HEK293T (cell line): Measurements from ENCODE around the gene OR5AR1.
"Not testable (repeated sequence)": the region's sequence is repeated elsewhere in the genome, so short reads cannot be mapped to it uniquely, and the experiment has no call there.

Source experiments
- CTCF ChIA-PET: fragments of 350-600 bp; formaldehyde crosslinking; extraction: SDS; loops from one replicate; lab custom pipeline; 2021; ENCODE audit warnings: antibody characterized with exemption, inconsistent platforms; lab: Yijun Ruan, JAX
- POLR2A ChIA-PET: fragments of 350-600 bp; formaldehyde crosslinking; extraction: SDS; loops from one replicate; lab custom pipeline; 2020; ENCODE audit warnings: antibody characterized with exemption, inconsistent platforms; lab: Yijun Ruan, JAX
- DNase-seq: peaks from one replicate; pipeline ENCODE4 v3.0.0; 2012; ENCODE audit warnings: mixed read lengths; ENCODE audit errors: extremely low spot score
- ARNT ChIP-seq: fragments of 450-650 bp; IDR thresholded peaks from 2 replicates; pipeline ENCODE4 v1.6.1; 2017; ENCODE audit warnings: mild to moderate bottlenecking
- BHLHE40 ChIP-seq: fragments of 450-650 bp; IDR thresholded peaks from 2 replicates; pipeline ENCODE4 v1.6.1; 2016; ENCODE audit warnings: mild to moderate bottlenecking, moderate library complexity, borderline replicate concordance
- CTBP1 ChIP-seq: fragments of 450-650 bp; IDR thresholded peaks from 2 replicates; pipeline ENCODE4 v1.6.1; 2016; ENCODE audit warnings: borderline replicate concordance
- ELF4 ChIP-seq: fragments of 450-650 bp; IDR thresholded peaks from 2 replicates; pipeline ENCODE4 v1.6.1; 2017; ENCODE audit warnings: antibody characterized with exemption
- FOXA1 ChIP-seq: fragments of 450-650 bp; IDR thresholded peaks from 2 replicates; pipeline ENCODE4 v1.6.1; 2016; ENCODE audit warnings: mild to moderate bottlenecking
- FOXK2 ChIP-seq: fragments of 450-650 bp; IDR thresholded peaks from 2 replicates; pipeline ENCODE4 v1.6.1; 2016; ENCODE audit warnings: mild to moderate bottlenecking
- FOXM1 ChIP-seq: fragments of 450-650 bp; IDR thresholded peaks from 2 replicates; pipeline ENCODE4 v1.6.1; 2017; ENCODE audit warnings: mild to moderate bottlenecking, borderline replicate concordance
- HDGF ChIP-seq: fragments of 450-650 bp; IDR thresholded peaks from 2 replicates; pipeline ENCODE4 v1.6.1; 2017; ENCODE audit warnings: antibody characterized with exemption, borderline replicate concordance
- L3MBTL2 ChIP-seq: fragments of 450-650 bp; conservative IDR thresholded peaks from 2 replicates; pipeline ENCODE4 v1.6.1; 2016; ENCODE audit warnings: mild to moderate bottlenecking
- LEF1 ChIP-seq: fragments of 450-650 bp; IDR thresholded peaks from 2 replicates; pipeline ENCODE4 v1.6.1; 2017; ENCODE audit warnings: mild to moderate bottlenecking, borderline replicate concordance
- NFRKB ChIP-seq: fragments of 450-650 bp; IDR thresholded peaks from 2 replicates; pipeline ENCODE4 v1.6.1; 2016; ENCODE audit warnings: mild to moderate bottlenecking, moderate library complexity
- SP1 ChIP-seq: fragments of 450-650 bp; IDR thresholded peaks from 2 replicates; pipeline ENCODE4 v1.6.1; 2017
- SUZ12 ChIP-seq: fragments of 450-650 bp; IDR thresholded peaks from 2 replicates; pipeline ENCODE4 v1.6.1; 2016; ENCODE audit warnings: mild to moderate bottlenecking
- TARDBP ChIP-seq: fragments of 450-650 bp; IDR thresholded peaks from 2 replicates; pipeline ENCODE4 v1.6.1; 2016
- ZNF384 ChIP-seq: fragments of 450-650 bp; IDR thresholded peaks from 2 replicates; pipeline ENCODE4 v1.6.1; 2016
- TF ChIP-seq, protein P1 (sequence below): fragments of 450-650 bp; IDR thresholded peaks from 2 replicates; pipeline ENCODE4 v1.6.1; 2016

The OR5AR1 gene

DNA sequence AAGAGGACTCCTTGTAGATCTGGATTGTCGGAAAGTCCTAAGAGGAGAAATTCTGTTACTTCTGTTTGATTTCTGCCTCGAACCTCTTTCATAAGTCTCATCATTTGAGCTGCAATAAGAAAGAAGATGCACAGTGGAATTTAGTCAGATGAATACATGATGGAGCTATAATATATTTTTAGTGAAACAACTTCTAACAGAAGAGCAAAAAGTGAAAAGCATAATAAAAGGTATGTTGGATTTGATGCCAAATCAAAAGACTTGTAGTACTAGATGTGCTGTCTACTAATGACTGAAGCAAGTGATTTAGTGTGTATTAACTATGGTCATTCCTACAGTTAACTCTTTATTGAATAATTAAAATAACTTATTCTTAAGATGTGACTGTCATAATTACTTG, 21.1 kb upstream of the OR5AR1 start, which contains the start of gene OR5AP2:
OR5AP2 (minus strand) TSS at position 101 of the 400 bp plus-strand sequence; CDS start at position 101, 0 bp downstream.
- ChIA-PET POLR2A (no interaction called here), CTCF (no interaction called here)
- TF ChIP-seq FOXA1 (no peak), BHLHE40 (no peak), LEF1 (no peak), NFRKB (no peak), HDGF (no peak)
- TF ChIP-seq, protein P1, sequence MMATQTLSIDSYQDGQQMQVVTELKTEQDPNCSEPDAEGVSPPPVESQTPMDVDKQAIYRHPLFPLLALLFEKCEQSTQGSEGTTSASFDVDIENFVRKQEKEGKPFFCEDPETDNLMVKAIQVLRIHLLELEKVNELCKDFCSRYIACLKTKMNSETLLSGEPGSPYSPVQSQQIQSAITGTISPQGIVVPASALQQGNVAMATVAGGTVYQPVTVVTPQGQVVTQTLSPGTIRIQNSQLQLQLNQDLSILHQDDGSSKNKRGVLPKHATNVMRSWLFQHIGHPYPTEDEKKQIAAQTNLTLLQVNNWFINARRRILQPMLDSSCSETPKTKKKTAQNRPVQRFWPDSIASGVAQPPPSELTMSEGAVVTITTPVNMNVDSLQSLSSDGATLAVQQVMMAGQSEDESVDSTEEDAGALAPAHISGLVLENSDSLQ = no peak
- DNase-seq = no peak

DNA sequence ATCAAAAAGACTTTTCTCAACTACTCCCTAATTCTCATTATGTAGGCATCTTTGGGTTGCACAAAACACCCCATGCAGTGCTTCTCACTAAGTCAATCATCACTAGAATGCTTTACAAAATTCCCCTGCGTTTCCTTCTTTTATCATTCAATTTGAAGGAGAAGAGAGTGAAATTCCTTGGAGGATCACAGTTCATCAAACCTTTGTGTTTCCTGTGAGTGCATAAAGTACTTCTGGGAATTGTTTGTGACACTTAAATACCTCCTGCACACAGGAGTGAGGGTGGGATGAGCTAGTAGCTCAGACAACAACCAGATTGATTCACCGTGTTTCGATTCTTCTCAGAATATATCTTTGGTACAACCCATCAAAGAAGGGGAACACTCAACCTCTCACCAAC, 3.7 kb upstream of the OR5AR1 start:
- ChIA-PET POLR2A (no interaction called here), CTCF (no interaction called here)

DNA sequence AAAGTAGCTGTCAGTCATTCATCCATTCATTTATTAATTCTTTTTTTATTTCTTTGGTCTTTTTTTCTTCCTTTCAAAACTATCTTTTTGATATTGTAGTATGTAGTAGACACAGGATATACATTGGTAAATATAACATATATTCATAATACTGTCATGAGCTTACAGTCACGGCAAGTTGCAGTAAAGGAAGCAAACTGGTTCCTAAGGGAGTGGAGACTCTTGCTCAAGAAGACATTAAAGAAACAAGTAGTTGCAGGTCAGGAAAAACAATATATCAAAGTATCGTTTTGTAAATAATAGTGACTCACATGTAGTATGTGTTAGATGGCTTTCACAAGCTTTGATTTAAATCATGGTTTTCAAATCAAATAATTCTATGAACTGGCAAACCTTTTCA, 7.5 kb downstream of the OR5AR1 start:
- TF ChIP-seq SUZ12 (no peak), LEF1 (no peak), CTBP1 (no peak), BHLHE40 (no peak), ELF4 (no peak), FOXK2 (no peak), FOXM1 (no peak), L3MBTL2 (no peak)
- TF ChIP-seq, protein P1 = no peak
- POLR2A ChIA-PET = no interaction called here
- no peak for DNase-seq
- CTCF ChIA-PET = no interaction called here

More for the DNA sequence above, 3.7 kb upstream of the OR5AR1 start:
- DNase-seq = no peak
- TF ChIP-seq LEF1 (no peak), BHLHE40 (no peak), SUZ12 (no peak), SP1 (no peak), ELF4 (no peak), FOXM1 (no peak), L3MBTL2 (no peak), FOXA1 (no peak), HDGF (no peak), FOXK2 (no peak), ARNT (no peak), TARDBP (no peak), CTBP1 (no peak), ZNF384 (no peak), NFRKB (no peak)
- TF ChIP-seq, protein P1 = no peak

DNA sequence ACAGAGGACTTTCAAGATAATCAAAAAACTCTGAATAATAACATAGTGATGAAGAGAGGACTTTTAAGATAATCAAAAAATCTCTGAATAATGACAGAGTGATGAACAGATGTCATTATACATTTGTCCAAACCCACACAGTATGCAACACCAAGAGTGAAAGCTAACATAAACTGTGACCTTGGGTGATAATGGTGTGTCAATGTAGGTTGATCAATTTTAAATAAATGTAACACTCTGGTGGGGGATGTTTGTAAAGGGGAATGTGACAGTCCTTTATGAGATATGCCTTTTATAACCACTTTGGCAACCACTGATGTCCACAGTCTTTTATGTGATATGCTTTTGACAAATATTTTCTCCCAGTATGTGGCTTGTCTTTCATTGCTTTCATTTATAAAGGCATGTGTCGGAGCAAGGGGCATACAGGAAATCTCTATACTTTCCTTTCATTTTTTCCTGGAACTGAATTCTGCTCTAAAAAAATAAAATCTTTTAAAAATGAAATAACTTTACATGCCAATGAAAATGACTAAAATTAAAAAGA, 25.1 kb downstream of the OR5AR1 start:
- ChIA-PET POLR2A (no interaction called here), CTCF (no interaction called here)
- no peak for DNase-seq
- TF ChIP-seq ARNT (no peak), NFRKB (no peak), SP1 (no peak), CTBP1 (no peak)
- TF ChIP-seq, protein P1 = no peak

DNA sequence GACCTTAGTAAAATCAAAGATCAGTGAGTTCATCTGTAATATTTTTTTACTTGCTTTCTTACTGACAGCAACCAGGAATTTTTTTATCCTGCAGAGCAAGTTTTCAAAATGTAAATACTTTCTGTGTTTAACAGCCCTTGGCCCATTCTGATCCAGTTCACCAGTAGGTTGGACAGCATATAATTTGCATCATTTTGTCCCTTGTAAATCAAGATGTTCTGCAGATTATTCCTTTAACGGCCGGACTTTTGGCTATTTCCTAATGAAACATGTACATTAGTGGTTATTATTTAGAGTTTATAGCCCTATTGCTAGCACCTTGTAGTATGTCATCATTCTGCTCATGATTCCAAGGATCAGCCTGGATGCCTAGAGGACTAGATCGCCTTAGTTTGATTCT, 27.7 kb downstream of the OR5AR1 start:
- DNase-seq, POLR2A ChIA-PET, CTCF ChIA-PET: not testable (repeated sequence)

DNA sequence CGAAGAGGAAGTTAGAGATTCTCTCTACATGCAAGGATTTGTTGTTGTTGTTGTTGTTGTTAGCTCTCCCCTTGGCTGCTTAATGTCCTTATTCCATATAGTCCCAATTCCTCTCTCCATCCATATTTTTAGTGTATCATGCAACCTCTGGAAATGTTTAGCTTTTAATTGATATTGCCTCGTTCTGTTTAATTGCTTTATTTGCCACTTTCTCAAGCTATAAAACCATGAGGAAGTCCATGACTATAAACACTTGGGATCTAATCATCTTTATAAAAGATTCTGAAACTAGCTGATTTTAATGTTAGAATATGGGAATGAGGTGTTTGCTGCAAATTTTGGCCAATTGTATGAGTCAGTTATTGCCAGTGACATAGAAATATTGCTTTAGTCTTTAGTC, 29.9 kb downstream of the OR5AR1 start:
- POLR2A ChIA-PET = no interaction called here

DNA sequence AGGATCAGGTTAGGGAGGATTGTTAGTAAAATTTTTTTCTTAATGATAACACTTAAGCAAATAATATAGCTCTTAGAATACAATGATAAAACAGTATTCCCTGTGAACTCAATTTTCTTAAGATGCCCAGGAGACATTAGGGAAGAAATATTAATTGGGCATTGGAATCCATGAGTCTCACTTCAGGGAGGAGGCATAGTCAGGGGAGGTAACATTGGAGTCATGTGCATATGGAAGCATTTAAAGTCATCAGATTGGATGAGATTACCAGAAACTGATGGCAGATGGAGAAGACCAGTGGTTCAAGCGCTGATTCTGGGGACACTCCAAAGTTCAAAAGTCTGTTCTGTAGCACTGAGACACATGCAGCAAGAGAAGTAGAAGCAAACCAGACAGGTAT, 35.3 kb downstream of the OR5AR1 start, which contains the start of gene OR9G1:
OR9G1 (plus strand) TSS at position 301 of the 400 bp plus-strand sequence. CDS start 1,293 bp downstream, outside the sequence.
- ChIA-PET CTCF (no interaction called here), POLR2A (no interaction called here)
- DNase-seq = no peak
- TF ChIP-seq ARNT (no peak), FOXA1 (no peak), SUZ12 (no peak), L3MBTL2 (no peak), CTBP1 (no peak), LEF1 (no peak), TARDBP (no peak), FOXM1 (no peak), HDGF (no peak), NFRKB (no peak), FOXK2 (no peak), ELF4 (no peak), ZNF384 (no peak), BHLHE40 (no peak), SP1 (no peak)
- TF ChIP-seq, protein P1 = no peak

More for the DNA sequence above, 29.9 kb downstream of the OR5AR1 start:
- CTCF ChIA-PET = no interaction called here
- TF ChIP-seq L3MBTL2 (no peak), SUZ12 (no peak), BHLHE40 (no peak), ELF4 (no peak), ZNF384 (no peak)
- DNase-seq = no peak
